Fibroblast of pulmonary artery (primary cell): ENCODE data around the gene FRMPD4.

Experiments
- DNase-seq: peaks from one replicate; pipeline ENCODE4 v3.0.0-alpha.2; 2010; ENCODE audit warnings: low read depth
- H3K4me3 ChIP-seq: replicated peaks from 2 replicates; pipeline ENCODE4 v1.5.1; 2011; ENCODE audit warnings: low read depth, mild to moderate bottlenecking, control low read depth, low read length, moderate library complexity
- CTCF ChIP-seq: IDR thresholded peaks from 2 replicates; pipeline ENCODE4 v1.5.1; 2011; ENCODE audit warnings: mild to moderate bottlenecking, control low read depth, low read length, inconsistent platforms; ENCODE audit errors: missing control alignments

Gene FRMPD4

DNA sequence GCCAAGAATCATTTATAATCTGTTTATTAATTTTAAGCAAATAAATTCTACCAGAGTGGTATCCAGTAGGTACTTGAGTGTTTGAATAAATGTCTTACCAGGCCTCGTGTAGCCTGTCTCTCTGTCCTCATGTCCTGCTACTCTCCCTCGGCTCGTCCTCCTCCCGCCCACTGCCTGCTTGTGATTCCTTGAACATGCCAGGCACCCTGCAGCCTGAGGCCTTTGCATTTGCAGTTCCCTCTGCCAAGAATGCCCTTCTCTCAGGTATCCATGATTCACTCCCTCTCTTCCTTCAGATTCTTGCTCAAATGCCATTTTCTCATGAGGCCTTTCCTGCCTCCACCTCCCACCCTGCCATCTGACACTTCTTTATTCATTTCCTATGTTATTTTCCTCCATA lies 443.3 kb downstream of the FRMPD4 start:
- no peak for DNase-seq
- no peak overlapping the region for H3K4me3 ChIP-seq
- TF ChIP-seq CTCF = no peak

DNA sequence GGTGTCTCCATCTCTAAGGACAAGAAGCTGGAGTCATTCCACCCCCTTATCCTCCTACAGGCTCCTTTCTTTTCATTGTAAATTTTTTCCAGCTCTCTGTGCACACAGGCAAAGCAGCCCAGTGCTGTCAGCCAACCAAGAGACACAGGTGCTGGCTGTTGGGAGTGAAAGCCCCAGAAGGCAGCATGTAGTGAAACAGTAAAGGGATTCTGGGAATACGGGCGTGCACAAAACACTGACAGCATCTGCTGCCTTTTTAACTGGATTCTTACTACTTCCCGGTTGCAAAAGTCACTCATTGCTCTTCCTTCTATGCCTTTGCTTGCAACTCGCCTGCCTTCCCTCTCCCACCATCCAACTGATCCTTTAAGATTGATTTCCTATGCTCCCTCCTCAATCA lies 444.4 kb downstream of the FRMPD4 start:
- no peak for TF ChIP-seq CTCF
- no peak for DNase-seq
- H3K4me3 ChIP-seq = no peak overlapping the region

DNA sequence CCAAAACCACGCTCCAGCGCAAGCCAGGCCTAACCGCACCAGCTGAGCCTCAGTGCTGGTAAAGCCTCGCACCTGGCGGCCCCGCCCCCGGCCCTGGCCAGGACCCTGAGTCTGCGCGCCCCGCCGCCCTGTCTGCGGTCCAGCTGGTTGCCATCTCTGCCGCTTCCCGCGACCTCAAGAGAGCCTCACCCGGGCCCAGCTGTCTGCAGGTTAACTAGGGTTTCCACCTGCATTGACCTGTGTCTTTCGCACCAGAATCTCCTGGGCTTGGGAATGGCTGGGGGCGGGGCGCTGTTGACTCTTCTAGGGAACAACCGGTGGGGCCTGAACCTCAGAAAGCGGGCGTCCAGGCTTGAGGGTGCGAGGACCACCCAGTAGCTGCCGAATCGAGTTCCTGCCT lies 445.3 kb downstream of the FRMPD4 start:
- no peak for DNase-seq
- H3K4me3 ChIP-seq = no peak overlapping the region
- no peak for TF ChIP-seq CTCF

DNA sequence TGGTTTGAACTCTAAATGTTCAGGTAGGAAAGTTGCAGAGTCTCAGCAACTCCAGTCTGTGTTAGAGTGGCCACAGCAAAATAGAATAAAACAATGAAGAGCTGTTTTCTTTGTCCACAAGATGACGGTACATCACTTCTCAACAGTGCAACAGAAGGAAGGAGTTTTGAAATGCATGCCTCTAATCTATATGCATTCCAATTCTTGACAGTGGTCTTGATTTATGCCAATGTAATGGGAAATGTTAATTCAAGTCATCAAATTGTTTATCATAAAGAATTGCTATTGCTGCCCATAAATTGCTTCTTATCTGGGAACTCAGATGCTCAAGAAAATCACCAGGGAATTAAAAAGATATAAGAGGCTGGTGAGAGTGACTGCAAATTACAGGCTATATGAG lies 457.4 kb downstream of the FRMPD4 start:
- no peak overlapping the region for H3K4me3 ChIP-seq
- no peak for TF ChIP-seq CTCF
- DNase-seq = no peak

GRCh38 chrX:12610079-12610478 lies 471.8 kb downstream of the FRMPD4 start:
- DNase-seq = peak; percentile 58
- TF ChIP-seq CTCF = no peak
- H3K4me3 ChIP-seq = no peak overlapping the region

DNA sequence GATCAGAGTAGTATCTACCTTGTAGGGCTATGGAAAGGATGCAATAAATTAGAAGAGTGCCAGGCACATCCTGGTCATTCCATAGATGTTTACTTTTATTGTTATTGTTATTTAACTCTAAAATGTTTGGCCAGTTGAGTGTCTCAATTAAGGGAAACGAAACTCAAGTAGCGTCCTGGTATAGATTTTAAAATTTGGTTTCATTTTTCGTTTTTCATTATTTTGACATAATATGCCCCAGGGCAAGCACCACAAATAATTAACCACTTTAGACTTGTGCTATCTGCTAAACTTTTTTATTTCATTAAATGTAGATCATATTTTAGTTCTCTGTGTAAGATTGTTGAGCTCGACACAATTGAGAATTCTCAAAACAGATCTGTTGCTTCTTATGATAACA lies 473.2 kb downstream of the FRMPD4 start:
- no peak for TF ChIP-seq CTCF
- no peak for DNase-seq
- no peak overlapping the region for H3K4me3 ChIP-seq

- DNase-seq = no peak
- no peak overlapping the region for H3K4me3 ChIP-seq
- no peak for TF ChIP-seq CTCF
Measured at GRCh38 chrX:12614266-12614665, 476.0 kb downstream of the FRMPD4 start.
